NAMALWA (cell line): ENCODE results near the gene P2RX6.

Experiments used
- DNase-seq: peaks from one replicate; pipeline ENCODE4 v3.0.0-alpha.2; 2015; ENCODE audit warnings: low spot score

Gene P2RX6

DNA sequence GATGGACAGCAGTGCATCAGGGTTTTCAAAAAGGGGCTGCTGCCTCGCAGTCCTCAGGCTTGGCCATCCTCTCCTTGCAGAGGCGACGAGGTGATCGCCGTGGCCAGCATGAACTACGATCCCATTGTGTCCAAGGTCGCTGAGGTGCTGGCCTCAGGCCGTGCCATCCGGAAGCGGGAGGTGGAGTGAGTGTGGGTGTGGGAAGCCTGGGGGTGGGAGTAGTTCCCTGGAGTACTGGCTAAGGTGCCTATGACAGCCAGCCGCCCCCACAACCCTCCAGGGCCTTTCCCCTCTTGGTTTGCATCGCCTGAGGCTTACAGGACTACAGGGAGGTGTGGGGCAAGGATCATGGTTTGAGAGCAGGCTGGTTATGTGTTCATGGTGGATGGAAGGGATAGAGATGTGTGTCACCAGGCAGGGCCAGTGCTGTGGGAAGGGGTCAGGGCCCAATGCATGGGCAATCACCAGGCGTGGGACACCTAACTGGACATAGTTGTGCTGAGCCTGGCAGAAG is 35.0 kb upstream of the P2RX6 start:
- no peak for DNase-seq

DNA sequence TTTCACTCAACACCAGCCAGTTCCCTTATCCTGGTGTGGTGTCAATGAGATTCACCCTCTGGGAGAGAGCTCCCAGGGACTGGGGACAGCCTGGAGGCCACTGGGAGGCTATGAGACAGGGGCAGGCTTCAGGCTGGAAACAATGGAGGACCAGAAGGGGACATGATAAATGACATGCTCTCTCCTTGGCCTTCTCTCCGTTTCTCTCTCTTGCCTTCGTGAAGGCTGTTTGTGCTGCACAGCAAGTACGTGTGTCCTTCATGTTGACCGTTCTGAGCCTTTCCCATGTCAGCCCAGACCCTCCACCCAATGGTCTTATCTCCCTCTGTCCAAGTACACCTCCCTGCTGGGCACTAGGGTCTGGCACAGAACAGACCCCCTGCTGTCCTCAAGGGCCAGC is 34.4 kb upstream of the P2RX6 start:
- DNase-seq, result no peak

DNA sequence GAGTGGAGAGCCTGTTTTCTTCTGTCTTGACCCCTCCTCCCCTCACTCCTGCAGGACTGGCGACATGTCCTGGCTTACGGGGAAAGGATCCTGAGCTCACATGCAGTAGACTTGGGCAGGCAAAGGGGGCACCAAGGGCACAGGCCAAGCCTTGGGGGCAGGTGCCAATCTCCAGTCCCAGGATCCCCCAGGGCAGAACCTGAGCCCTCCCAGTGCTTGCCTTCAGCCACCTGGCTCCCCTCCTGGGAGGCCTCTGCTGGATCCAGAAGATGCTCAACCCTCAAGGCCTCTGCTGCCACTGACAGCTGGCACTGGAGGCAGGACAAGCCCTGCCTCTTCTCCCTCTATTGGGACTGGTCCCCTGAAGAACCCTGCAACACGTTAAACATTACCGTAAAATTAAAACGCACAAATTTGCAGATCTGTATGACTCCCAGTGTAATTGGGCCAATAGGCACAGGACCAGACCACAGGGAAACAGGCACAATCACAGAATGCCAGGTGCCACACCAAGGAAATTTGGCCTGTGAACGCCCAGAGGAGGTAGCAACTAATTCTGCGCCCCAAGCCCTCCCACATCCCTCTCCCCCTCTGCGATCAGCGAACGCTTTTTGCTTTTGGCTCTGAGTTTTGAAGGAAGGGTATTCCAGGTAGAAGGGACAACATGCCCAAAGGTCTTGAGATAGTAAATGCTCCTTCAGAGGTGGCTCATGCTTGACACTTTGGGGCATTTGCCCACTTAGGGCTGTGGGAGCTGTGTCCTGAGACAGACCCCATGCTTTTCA is 33.8 kb upstream of the P2RX6 start:
- no peak for DNase-seq

DNA sequence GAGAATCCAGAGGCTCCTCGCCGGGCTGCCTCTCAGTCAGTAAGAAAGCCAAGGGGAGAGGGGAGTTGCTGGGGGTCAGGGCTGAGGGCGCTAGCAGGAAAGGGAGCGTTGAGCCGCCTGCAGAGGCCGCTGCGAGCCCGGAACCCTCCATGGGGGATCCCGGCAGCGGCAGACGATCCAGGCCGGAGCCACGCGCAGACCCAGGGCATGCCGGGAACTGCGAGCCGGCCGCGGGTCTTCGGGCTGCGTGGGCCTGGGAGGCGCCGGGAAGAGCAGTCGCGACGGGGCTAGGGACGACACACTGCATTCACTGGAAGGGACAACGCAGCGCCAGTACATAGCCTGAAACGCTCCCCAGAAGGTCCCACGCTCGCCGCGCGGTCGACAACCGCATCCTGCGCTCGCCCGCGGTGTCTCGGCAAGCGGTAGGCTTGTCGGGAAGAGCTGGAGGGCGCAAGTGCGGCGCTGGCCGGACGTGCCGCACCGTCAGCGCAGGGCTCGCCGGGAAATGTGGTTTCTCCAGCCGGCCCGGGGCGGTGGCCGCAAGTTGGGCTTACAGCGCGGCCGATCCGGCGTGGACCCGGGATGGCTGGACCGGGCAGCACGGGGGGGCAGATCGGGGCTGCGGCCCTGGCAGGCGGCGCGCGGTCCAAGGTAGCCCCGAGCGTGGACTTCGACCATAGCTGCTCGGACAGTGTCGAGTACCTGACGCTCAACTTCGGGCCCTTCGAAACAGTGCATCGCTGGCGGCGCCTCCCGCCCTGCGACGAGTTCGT is 33.0 kb upstream of the P2RX6 start, which contains the start of gene LZTR1:
LZTR1 (plus strand) TSS at position 511 of the 776 bp plus-strand sequence; CDS start at position 586, 75 bp downstream.
- DNase-seq, result peak; percentile 77

DNA sequence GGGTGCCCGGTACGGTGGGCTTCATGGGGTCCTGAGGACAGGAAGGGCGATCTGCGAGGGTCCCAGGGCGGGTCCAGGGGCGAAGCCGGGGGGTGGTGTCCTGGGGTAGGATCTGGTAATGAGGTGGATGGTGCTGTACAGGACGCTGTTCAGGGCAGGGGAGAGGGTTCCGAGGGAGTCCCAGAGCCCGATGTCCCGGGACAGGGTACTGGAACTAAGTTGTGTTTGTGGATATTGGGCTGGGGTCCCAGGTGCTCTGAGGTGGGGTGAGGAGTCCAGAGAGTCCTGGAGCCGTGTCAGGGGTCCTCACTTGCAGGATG is 32.4 kb upstream of the P2RX6 start:
- DNase-seq, result no peak

DNA sequence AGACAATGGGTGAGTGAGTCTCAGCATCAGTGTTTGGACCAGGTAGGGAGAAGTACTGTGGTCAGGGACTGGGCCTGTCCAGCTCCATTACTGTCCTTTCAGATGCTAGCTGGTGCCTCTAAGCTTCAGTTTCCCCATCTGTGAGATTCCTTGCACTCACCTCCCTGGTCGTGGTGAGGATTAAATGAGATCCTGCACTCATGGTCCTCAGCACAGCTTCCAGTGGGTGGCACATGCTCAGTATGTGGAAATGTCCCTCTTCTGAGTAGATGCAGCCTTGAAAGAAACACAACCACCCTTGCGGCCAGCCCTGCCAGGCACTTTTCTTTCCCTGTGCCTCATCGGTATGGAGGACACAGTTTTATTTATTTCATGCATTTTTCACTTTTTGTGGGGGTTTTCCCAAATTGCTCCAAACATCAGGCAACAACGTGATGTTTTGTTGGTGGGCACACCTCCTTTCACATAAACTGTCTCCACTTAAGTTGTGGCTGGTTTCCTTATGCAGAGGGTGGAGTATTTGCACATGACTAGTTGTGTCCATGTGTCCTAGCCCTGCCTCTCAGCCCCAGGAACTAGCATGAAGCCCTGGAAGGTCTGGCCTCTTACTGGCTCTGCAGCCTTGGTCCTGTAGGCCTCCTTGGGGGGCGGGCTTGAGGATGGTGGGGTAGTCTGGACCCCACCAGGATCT is 31.7 kb upstream of the P2RX6 start:
- no peak for DNase-seq

DNA sequence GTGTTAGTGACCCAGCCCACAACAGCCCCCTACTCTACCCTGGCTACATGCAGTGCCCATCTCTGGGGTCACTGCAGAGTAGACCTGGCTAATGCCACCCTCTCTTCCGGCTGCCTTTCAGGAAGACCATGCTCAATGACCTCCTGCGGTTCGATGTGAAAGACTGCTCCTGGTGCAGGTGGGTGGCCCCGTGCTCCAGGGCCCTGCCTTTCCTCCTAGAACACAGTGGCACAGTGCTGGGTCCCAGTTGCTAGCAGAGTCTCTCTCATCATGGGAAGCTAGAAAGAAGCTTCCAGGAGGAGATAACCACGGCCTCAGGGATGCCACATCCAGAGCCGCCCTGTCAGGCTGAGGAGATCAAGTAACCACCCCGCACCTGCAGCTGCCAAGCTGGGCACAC is 29.2 kb upstream of the P2RX6 start:
- DNase-seq, result no peak

DNA sequence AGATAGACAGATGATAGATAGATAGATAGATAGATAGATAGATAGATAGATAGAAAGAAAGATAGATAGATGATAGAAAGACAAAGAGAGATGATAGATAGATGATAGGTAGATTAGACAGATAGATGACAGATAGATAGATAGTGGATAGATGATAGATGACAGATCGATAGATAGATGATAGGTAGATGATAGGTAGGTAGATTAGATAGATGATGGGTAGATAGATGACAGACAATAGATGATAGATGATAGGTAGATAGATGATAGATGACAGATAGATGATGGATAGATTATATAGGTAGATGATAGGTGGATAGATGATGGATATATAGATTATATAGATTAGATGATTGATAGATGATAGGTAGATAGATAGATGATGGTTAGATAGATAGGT is 28.6 kb upstream of the P2RX6 start:
- DNase-seq, result no peak

DNA sequence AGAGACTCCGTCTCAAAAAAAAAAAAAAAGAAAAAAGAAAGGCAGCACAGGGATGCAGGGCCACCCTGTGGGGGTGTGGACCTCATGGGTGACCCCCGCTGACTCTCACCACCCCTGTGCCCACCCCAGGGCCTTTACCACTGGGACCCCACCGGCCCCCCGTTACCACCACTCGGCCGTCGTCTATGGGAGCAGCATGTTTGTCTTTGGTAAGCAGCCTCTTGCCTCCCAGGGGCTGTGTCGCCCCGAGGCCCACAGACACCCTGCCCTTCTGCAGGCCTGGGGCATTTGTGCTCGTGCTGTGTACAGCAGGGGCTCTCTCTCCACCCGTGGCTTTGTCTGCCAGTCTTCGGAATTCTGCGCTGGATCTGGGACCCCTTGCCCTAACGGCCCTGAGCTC is 27.6 kb upstream of the P2RX6 start:
- DNase-seq, result no peak

DNA sequence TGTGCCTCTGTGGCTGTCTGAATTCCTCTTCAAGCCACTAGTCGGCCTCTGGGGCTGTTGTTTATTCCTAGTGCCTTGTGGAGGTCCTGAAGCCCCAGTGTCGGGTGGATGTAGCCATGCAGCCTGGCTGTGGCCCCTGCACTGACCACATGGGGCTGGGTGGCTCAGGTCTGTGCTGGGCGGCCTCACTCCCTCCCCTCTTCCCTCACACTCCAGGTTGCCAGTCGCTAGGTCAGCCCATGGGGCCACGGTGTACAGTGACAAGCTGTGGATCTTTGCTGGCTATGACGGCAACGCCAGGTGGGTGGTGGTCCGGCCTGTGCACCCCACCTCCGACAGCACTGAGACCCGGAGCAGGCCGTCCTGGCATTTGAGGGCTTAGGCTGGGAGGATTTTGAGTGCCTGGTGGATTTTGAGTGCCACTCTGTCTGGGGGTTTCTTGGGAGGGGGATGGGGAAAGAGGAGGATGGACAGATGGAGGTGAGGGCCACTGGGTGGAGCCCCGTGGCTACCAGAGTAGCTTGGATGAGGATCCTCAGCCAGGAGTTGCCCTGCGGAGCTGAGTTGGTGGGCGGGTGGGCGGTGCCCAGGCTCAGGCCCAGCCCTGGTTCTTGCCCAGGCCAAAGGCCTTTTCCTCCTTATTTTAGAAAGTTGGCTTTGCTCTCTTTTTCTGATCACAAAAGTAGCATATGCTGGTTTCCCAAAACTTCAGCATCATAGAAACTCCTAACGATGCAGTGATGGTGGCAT is 26.2 kb upstream of the P2RX6 start:
- no peak for DNase-seq

DNA sequence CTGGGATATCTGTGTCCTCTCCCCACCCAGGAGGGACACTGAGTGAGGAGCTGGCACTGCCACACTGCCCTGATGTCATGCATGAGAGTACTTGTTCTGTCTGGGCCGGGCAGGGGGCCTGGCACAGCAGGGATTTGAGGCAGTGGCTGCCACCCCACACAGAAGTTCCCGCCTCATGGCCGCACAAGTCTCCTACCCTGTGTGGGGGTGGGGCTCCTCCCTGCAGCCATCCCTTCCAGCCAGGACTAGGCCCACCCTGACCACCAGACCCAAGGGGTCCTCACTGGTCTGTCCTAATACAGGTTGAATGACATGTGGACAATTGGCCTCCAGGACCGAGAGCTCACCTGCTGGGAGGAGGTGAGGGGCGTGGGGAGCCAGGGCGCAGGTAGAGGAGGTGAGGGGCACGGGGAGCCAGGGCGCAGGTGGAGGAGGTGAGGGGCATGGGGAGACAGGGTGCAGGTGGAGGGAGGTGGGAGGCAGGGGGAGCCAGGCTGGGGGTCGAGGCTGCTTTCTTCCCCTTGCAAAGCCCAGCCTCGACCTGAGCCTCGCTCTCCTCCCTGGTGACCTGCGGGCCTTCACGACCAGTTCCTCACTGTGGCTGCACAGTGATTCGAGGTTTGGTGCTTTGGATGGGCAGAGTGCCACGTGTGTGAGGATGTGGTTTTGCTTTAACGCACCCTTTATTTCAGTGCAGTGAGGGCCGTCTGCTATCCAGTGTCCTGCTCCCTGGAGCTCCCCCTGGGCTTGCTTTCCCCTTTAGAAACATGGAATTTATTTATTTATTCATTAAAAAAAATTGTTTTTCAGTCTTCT is 25.4 kb upstream of the P2RX6 start:
- DNase-seq, result no peak

DNA sequence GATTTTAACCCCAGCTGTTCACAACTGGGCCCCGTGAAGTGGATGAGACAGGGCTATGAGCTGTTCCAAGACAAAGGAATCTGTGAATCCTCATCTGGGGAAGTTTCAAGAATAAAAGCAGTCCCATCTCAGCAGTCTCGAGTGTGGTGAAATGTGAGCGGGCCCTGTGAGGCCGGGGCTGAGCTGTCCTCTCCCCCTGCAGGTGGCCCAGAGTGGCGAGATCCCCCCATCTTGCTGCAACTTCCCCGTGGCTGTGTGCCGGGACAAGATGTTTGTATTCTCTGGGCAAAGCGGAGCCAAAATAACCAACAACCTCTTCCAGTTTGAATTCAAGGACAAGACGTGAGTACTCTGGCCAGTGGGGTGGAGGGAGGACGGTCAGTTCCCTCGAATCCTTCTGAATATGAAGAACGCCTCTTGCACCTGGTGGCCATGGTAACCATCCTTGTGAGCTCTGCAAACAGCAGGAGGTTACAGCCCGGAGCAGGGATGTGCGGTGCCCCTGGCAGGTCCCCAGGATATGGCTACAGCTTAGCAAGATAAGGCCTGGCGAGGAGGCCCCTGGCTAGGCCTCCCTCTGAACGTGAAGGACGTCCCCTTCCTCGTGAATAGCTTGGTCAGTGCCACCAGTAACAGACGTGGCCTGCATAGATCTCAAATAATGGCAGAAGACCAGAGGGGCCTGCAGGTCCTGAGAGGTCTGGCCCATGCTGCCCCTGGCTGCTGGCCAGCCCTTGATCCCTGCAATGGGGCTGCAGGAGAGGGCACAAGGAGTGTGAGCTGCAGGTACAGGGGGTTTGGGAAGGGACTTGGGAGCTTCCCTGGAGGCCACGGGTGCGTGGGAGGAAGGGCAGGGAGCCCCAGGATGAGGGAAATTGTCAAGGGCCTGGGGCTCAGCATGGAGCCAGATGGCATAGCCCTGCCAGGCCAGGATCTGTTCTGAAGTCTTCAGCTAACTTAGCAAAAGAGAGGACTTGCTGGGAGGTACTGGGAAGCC is 24.5 kb upstream of the P2RX6 start:
- DNase-seq, result no peak

DNA sequence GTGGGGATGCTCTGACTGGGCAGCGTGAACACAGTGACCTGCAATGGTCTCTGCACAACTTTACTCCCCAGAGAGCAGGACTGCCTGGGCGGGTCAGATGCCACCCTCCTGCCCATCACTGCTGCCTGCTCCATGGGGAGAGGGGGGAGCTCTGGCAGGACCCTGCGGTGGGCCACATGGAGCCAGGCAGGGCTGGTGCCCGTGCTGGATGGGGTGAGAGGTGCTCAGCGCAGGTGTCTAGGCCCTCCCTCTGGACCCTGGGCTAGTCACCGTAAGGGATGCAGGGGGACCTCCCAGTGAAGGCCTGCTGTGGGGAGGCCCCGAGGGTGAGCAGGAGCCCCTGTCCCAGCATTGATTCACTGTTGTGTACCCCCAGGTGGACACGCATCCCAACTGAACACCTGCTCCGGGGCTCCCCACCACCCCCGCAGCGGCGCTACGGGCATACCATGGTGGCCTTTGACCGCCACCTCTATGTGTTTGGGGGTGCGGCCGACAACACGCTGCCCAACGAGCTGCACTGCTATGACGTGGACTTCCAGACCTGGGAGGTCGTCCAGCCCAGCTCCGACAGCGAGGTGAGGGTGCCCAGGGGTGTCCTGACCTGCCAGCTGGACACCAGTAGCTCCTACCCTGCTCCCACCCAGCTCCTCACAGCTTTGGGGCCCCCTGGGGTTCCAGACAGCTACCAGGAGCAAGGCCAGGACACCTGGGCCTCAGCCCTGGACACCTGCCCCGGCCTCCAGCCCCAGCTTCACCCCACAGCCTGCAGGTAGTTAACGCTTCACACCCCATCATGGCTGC is 23.5 kb upstream of the P2RX6 start:
- DNase-seq, result no peak

DNA sequence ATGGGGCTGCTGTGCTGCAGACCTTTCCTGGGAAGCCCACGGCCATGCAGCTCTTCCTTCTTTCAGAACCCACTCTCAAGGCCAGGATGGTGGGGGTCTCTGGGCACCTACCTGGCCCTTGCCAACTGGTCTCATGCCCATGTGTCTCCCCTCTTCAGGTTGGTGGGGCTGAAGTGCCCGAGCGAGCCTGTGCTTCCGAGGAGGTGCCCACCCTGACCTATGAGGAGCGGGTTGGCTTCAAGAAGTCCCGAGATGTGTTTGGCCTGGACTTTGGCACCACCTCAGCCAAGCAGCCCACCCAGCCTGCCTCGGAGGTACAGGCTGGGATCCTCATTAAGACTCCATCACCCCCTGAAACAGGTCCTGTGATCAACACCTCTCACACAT is 22.9 kb upstream of the P2RX6 start:
- DNase-seq, result no peak

DNA sequence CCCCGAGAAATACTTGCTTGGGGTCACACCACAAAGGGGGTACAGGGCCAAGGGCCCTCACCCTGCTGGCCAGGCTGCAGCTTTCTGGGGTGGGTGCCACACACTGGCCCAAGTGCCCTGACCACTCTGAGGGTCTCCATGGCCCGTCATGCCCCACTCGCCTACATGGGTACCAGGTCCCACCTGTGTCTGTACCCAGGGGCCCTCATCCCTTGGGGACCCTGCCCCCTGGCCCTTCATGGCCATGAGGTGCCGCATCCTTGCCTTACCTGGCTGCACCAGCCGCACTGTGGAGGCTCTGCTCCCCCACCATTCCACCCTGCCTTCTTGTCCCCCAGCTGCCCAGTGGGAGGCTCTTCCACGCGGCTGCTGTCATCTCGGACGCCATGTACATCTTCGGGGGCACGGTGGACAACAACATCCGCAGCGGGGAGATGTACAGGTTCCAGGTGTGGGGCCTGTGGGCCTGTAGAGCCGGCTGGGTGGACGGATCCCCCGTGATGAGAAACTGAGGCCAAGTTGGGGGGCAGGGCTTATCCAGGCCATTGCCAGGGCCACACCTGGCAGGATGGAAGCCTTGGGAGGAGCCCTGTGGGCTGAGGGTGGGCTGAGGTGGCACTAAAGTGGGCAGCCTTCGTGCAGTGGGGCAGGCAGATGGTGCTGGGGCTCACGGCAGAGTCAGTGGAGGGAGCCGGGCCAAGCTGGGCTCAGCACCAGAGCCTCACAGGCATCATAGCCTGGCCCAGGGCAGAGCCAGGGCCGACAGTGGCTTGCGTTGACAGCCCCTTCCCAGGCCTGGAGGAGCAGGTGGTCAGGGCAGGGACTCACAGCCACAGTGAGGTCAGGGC is 22.3 kb upstream of the P2RX6 start:
- no peak for DNase-seq

DNA sequence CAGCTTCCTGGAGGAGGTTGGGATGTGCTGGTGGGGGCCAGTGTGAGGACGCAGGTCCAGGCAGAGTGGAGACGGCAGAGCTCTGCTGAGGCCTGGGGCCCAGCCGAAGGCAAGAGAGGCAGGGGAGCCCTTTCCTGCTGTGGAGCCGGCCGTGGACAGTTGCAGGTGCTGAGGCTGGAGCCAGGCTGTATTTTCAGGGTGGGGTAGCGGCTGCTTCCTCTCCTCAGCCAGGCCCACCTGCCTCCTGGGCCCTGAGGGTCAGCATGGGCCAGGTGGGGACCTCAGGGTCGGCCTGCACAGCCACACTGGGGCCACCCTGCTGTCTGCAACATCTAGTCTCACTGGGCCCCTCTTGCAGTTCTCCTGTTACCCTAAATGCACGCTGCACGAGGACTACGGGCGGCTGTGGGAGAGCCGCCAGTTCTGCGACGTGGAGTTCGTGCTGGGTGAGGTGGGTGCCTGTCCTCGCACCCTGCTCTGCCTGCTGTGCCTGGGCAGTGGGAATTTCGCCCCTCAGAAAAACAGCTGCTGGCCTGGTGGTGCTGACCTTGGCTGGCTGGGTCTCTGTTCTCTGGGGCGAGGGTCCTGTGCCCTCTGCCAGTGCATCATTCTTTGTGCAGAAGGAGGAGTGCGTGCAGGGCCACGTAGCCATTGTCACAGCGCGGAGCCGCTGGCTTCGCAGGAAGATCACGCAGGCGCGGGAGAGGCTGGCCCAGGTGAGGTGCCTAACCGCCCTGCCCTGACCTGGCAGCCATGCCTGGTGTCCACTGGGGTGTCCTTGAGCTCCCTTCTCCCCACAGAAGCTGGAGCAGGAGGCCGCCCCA is 21.4 kb upstream of the P2RX6 start:
- no peak for DNase-seq
